Immature natural killer cell (primary cell): Measurements from ENCODE around the gene RAG1. TPM values are rescaled to one million over a fixed set of nuclear protein-coding genes. Genes with fewer than 3 reads are reported as not detected.

Experiments used
- DNase-seq, 3 donors: peaks; one replicate each; pipeline ENCODE4 v3.0.0; 2022; ENCODE audit warnings: mixed read lengths in 1 of 3
- H3K27ac Mint-ChIP-seq, 6 donors: one replicate each; pipeline ENCODE4 v1.8.0; 2020; ENCODE audit warnings: mixed read lengths in 6 of 6, mild to moderate bottlenecking in 5 of 6, inconsistent platforms in 4 of 6, moderate library complexity in 3 of 6
- H3K27me3 Mint-ChIP-seq, 3 donors: one replicate each; pipeline ENCODE4 v1.8.0; 2020 to 2021; ENCODE audit warnings: low read depth in 3 of 3, mild to moderate bottlenecking in 3 of 3, mixed read lengths in 3 of 3, moderate library complexity in 3 of 3, inconsistent platforms in 1 of 3
- H3K36me3 Mint-ChIP-seq, 3 donors: one replicate each; pipeline ENCODE4 v1.8.0; 2020; ENCODE audit warnings: mixed read lengths in 3 of 3, inconsistent platforms in 2 of 3, mild to moderate bottlenecking in 2 of 3
- H3K4me1 Mint-ChIP-seq, 2 donors: one replicate each; pipeline ENCODE4 v1.8.0; 2020; ENCODE audit warnings: inconsistent platforms in 2 of 2, mild to moderate bottlenecking in 2 of 2, mixed read lengths in 2 of 2, moderate library complexity in 1 of 2
- H3K4me3 Mint-ChIP-seq, 5 donors: one replicate each; pipeline ENCODE4 v1.8.0; 2020; ENCODE audit warnings: mild to moderate bottlenecking in 5 of 5, mixed read lengths in 5 of 5, inconsistent platforms in 3 of 5, moderate library complexity in 3 of 5
- H3K9me3 Mint-ChIP-seq, 6 donors: one replicate each; pipeline ENCODE4 v1.8.0; 2020; ENCODE audit warnings: mild to moderate bottlenecking in 6 of 6, mixed read lengths in 6 of 6, inconsistent platforms in 4 of 6, moderate library complexity in 3 of 6
- polyA plus RNA-seq, 3 donors: library from polyadenylated mRNA; unstranded; fragments of 300-500 nt; fragmentation: Illumina TruSeq; gene quantifications; one replicate each; pipeline ENCODE4 v1.2.3, GENCODE V29; 2021

The RAG1 gene
- polyA plus RNA-seq, 3 donors from 2014 or later, result 0.39 to 0.85 (median 0.52) TPM

GRCh38 chr11:36623494-36623893 is 55.7 kb downstream of the RAG1 start:
- Mint-ChIP-seq H3K9me3 (no peaks in the 10 kb centered on the region), H3K4me1 (no peaks in the 10 kb centered on the region), H3K4me3 (no peak overlapping the region), H3K36me3 (no peaks in the 10 kb centered on the region), H3K27ac (no peak overlapping the region), H3K27me3 (peaks cover 0 to 7% (median 2%) of the 10 kb centered on the region in 3 donors)
- DNase-seq, result no peak

GRCh38 chr11:36627006-36627405 is 59.2 kb downstream of the RAG1 start:
- Mint-ChIP-seq H3K36me3 (no peaks in the 10 kb centered on the region), H3K27me3 (peaks cover 0 to 5% (median 2%) of the 10 kb centered on the region in 3 donors), H3K4me3 (no peak overlapping the region), H3K27ac (no peak overlapping the region), H3K4me1 (no peaks in the 10 kb centered on the region), H3K9me3 (no peaks in the 10 kb centered on the region)
- no peak for DNase-seq

GRCh38 chr11:36627471-36627870 is 59.7 kb downstream of the RAG1 start:
- H3K9me3 Mint-ChIP-seq, result no peaks in the 10 kb centered on the region
- H3K4me3 Mint-ChIP-seq, result no peak overlapping the region
- H3K27me3 Mint-ChIP-seq, result peaks cover 0 to 5% (median 2%) of the 10 kb centered on the region in 3 donors
- H3K36me3 Mint-ChIP-seq, result no peaks in the 10 kb centered on the region
- H3K4me1 Mint-ChIP-seq, result no peaks in the 10 kb centered on the region
- no peak overlapping the region for H3K27ac Mint-ChIP-seq
- DNase-seq, result no peak

- Mint-ChIP-seq H3K36me3 (no peaks in the 10 kb centered on the region), H3K4me3 (no peak overlapping the region), H3K4me1 (no peaks in the 10 kb centered on the region), H3K9me3 (no peaks in the 10 kb centered on the region), H3K27ac (no peak overlapping the region), H3K27me3 (peaks cover 0 to 3% (median 2%) of the 10 kb centered on the region in 3 donors)
- DNase-seq, result no peak
These were observed 60.3 kb downstream of the RAG1 start for GRCh38 chr11:36628141-36628540.

GRCh38 chr11:36628765-36629244 is 61.0 kb downstream of the RAG1 start:
- Mint-ChIP-seq H3K27me3 (peaks cover 0 to 3% (median 2%) of the 10 kb centered on the region in 3 donors), H3K9me3 (no peaks in the 10 kb centered on the region), H3K4me1 (no peaks in the 10 kb centered on the region), H3K36me3 (no peaks in the 10 kb centered on the region), H3K27ac (no peak overlapping the region), H3K4me3 (no peak overlapping the region)
- DNase-seq, result no peak

Other genes starting within 250 kb of the RAG1 start
- 10 to 100 TPM; 11.3 to 20.0 (median 13.1) TPM for gene TRAF6, start 57.7 kb upstream of the RAG1 start, polyA plus RNA-seq
- gene IFTAP, start 26.5 kb downstream of the RAG1 start, polyA plus RNA-seq, result 10 to 100 TPM in 1 of 3 donors, 1 to 10 TPM in 2; 3.1 to 11.8 (median 3.2) TPM
- gene RAG2, start 30.2 kb downstream of the RAG1 start, polyA plus RNA-seq, result not detected